ENCODE measurements around the gene RPS6KC1. TPM values are rescaled to one million over a fixed set of nuclear protein-coding genes. Genes with fewer than 3 reads are reported as not detected.

Gene RPS6KC1
- total and polyA plus RNA-seq, 2 donors from 2014 or later, result 6.3 to 13.8 TPM

DNA sequence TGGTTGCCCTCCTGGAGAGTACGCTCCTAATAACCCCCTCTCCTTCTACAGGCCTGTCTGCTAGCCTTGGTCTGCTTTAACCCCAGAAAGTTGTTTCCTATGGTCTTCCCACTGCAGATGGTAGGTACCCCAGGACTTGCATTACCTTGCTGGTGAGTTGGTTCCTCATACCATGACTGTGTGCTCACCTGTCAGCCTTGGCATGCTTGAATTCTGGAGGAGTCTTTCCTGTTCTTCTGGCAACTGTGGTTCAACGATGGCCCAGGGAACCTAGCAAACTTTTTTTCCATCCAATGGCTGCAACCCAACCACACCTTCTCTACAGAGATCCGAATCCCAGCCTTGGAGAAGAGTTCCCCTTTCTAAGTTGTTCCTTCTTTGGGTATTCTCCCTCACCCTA lies 36.9 kb downstream of the RPS6KC1 start:
- TF ChIP-seq, protein P1, sequence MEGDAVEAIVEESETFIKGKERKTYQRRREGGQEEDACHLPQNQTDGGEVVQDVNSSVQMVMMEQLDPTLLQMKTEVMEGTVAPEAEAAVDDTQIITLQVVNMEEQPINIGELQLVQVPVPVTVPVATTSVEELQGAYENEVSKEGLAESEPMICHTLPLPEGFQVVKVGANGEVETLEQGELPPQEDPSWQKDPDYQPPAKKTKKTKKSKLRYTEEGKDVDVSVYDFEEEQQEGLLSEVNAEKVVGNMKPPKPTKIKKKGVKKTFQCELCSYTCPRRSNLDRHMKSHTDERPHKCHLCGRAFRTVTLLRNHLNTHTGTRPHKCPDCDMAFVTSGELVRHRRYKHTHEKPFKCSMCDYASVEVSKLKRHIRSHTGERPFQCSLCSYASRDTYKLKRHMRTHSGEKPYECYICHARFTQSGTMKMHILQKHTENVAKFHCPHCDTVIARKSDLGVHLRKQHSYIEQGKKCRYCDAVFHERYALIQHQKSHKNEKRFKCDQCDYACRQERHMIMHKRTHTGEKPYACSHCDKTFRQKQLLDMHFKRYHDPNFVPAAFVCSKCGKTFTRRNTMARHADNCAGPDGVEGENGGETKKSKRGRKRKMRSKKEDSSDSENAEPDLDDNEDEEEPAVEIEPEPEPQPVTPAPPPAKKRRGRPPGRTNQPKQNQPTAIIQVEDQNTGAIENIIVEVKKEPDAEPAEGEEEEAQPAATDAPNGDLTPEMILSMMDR (IDR thresholded peaks at IDR 0.05; ENCODE audit: borderline replicate concordance, extremely low read depth, insufficient read depth), result no peak
- H3K27me3 ChIP-seq (ENCODE audit: control insufficient read depth, insufficient read depth, low read length), result no peaks in the 10 kb centered on the region
- peaks cover 0 to 5% (median 0%) of the 10 kb centered on the region in 3 donors for H3K9me3 ChIP-seq (ENCODE audit: control insufficient read depth in 2 of 3, insufficient read depth in 1 of 3, low read length in 3 of 3)
- no peak for FAIRE-seq
- no peak overlapping the region for H3K9ac ChIP-seq (ENCODE audit: low read length in 3 of 3)
- intact Hi-C loops (cut with DNase I), result no loop called here
- no peak for DNase-seq
- H3K36me3 ChIP-seq (ENCODE audit: control insufficient read depth in 2 of 3, insufficient read depth in 3 of 3, low read length in 3 of 3), result peaks cover 4 to 9% (median 6%) of the 10 kb centered on the region in 3 donors
- H3K27ac ChIP-seq (ENCODE audit: low read depth in 2 of 2, low read length in 2 of 2), result no peak overlapping the region
- H3K4me1 ChIP-seq (ENCODE audit: control insufficient read depth in 2 of 3, insufficient read depth in 2 of 3, low read depth in 1 of 3, low read length in 3 of 3), result no peaks in the 10 kb centered on the region
- H3K4me3 ChIP-seq (ENCODE audit: low read length in 3 of 3), result no peak overlapping the region

DNA sequence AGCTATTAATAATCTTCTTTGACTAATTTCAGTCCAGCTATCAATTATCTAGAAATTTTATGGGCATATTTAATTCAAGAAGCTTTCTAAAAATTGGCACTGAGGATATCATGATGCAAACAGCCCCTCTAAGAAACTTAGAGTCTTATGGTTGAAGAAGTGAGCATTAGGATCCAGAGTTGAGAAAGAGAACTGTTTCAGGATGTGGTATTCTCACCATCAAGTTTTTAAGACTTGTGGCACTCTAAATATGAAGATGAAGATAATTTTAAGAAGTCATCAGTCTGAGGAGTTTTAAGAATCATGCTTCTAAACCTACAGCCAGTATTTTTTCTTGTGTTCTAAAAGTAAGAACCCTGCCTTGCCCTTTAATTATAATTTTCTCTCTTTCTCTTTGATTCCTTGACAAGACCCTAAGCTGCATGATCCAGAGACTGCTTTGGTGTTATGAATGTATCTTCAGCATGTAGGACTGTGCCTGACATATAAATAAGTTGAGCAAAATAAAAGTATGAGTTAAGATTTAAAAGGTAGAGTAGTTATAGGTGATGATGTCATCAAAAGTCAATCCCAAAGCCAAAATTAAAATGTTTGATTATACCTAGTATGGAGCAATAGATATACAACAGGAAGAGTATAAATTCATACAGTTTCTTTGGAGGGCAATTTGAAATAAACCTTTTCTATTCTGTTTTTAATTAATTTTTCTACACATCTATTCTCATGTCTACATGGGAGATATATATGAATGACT lies 39.1 kb downstream of the RPS6KC1 start:
- FAIRE-seq, result no peak
- no peak overlapping the region for H3K4me3 ChIP-seq (ENCODE audit: low read length in 3 of 3)
- peaks cover 0 to under 1% (median 0%) of the 10 kb centered on the region in 3 donors for H3K9me3 ChIP-seq (ENCODE audit: control insufficient read depth in 2 of 3, insufficient read depth in 1 of 3, low read length in 3 of 3)

DNA sequence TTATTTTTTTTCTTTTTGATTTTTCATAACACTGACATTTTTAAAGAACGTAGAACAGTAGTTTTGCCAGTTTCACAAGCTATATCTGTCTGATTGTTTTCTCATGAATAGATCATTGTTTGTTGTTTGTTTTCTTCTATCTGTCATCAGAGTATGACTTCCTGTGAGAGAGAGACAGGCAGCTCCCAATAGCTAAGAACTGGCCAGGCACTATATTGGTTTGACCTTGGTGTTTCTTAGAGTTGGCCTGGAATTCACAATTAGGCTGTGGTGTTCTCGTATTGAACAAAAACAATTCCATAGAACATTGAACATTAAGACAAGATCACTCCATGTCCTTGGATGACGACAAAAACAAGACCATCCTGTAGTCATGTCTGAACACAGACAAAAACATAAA lies 43.4 kb downstream of the RPS6KC1 start:
- TF ChIP-seq, protein P1 (IDR thresholded peaks at IDR 0.05; ENCODE audit: borderline replicate concordance, extremely low read depth, insufficient read depth), result no peak
- no peak overlapping the region for H3K9ac ChIP-seq (ENCODE audit: low read length in 3 of 3)
- H3K4me1 ChIP-seq (ENCODE audit: control insufficient read depth in 2 of 3, insufficient read depth in 2 of 3, low read depth in 1 of 3, low read length in 3 of 3), result no peaks in the 10 kb centered on the region
- no peaks in the 10 kb centered on the region for H3K9me3 ChIP-seq (ENCODE audit: control insufficient read depth in 2 of 3, insufficient read depth in 1 of 3, low read length in 3 of 3)
- H3K4me3 ChIP-seq (ENCODE audit: low read length in 3 of 3), result no peak overlapping the region
- intact Hi-C loops (cut with DNase I), result no loop called here
- H3K27ac ChIP-seq (ENCODE audit: low read depth in 2 of 2, low read length in 2 of 2), result no peak overlapping the region
- FAIRE-seq (no peak), DNase-seq (no peak)
- peaks cover 0 to 6% (median 2%) of the 10 kb centered on the region in 3 donors for H3K36me3 ChIP-seq (ENCODE audit: control insufficient read depth in 2 of 3, insufficient read depth in 3 of 3, low read length in 3 of 3)
- no peaks in the 10 kb centered on the region for H3K27me3 ChIP-seq (ENCODE audit: control insufficient read depth, insufficient read depth, low read length)

More for the DNA sequence above, 39.1 kb downstream of the RPS6KC1 start:
- H3K27me3 ChIP-seq (ENCODE audit: control insufficient read depth, insufficient read depth, low read length), result no peaks in the 10 kb centered on the region
- H3K27ac ChIP-seq (ENCODE audit: low read depth in 2 of 2, low read length in 2 of 2), result no peak overlapping the region
- H3K36me3 ChIP-seq (ENCODE audit: control insufficient read depth in 2 of 3, insufficient read depth in 3 of 3, low read length in 3 of 3), result peaks cover 0 to 9% (median 4%) of the 10 kb centered on the region in 3 donors
- TF ChIP-seq, protein P1 (IDR thresholded peaks at IDR 0.05; ENCODE audit: borderline replicate concordance, extremely low read depth, insufficient read depth), result no peak
- H3K4me1 ChIP-seq (ENCODE audit: control insufficient read depth in 2 of 3, insufficient read depth in 2 of 3, low read depth in 1 of 3, low read length in 3 of 3), result no peaks in the 10 kb centered on the region
- intact Hi-C loops (cut with DNase I), result no loop called here
- no peak for DNase-seq
- no peak overlapping the region for H3K9ac ChIP-seq (ENCODE audit: low read length in 3 of 3)
